HG03045 (cell line): ENCODE measurements around the gene IGF1R.
"Not testable (repeated sequence)": the region's sequence is repeated elsewhere in the genome, so short reads cannot be mapped to it uniquely, and the experiment has no call there.

Source experiments
- ATAC-seq: cut with Tn5 transposase; IDR thresholded peaks from one replicate; pipeline ENCODE4 v1.9.1; 2021; ENCODE audit warnings: mild to moderate bottlenecking, moderate library complexity; ENCODE audit not compliant: unreplicated experiment

The IGF1R gene

DNA sequence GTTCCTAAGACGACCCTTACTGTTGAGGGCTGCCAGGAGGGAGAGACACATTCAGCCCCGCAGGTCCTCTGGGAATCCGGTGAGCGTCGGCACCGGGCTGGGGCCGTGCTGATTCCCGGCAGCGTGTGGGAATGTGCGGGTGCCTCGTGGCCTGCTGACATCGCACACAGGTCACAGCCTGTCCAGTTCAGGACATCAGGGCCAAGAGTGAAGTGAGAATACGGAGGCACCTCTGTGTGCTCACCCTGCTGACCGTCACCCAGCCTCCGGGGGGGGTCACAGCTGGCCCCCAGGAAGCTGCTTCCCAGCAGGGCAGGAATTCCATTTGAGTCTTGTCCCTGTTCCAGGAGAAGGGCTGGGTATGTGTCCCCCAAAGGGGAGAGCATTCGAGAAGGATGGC lies 305.6 kb downstream of the IGF1R start:
- no peak for ATAC-seq

- no peak for ATAC-seq
Observed at GRCh38 chr15:98954411-98954810, 306.1 kb downstream of the IGF1R start.

- ATAC-seq = no peak
Observed at GRCh38 chr15:98955331-98955730, 307.0 kb downstream of the IGF1R start.

DNA sequence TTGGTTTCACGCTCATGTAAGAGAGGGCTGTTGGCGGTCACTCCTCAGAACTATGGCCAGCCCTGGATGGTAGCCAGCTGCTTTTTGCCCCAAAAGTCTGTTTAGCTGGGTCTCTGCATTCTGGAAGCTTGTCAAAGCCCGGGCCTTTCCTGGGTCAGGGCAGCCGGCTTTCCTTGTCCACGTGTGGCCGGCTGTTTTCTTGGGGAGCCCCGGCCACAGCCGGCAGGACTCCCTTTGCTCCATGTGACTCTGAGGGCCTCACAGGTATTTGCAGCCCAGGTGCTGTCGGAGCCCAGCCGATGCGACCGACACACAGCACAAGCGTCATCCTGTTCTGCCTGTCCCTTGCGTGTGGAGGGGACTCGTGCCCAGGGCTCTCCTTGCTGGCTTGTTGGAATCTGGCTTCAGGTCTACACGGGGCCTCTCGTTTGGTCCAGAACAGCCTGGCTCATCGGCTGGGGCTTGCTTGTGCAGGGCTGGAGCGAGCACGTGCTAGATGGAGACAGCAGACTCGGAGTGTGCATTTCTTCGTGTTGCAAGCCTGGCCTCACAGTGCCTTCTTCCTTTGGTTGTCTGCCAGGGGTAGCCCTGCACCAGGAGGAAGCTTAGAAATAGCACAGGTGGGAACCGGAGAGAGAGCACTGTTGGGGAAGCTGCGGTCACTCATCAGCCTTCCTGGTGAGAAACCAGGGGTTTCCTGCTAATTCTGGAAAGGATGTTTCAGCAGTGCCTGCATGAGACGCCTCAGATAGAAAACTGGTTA lies 307.8 kb downstream of the IGF1R start:
- no peak for ATAC-seq

GRCh38 chr15:98956796-98957553 lies 308.6 kb downstream of the IGF1R start:
- ATAC-seq = no peak

GRCh38 chr15:98957655-98958054 lies 309.3 kb downstream of the IGF1R start:
- ATAC-seq = no peak

DNA sequence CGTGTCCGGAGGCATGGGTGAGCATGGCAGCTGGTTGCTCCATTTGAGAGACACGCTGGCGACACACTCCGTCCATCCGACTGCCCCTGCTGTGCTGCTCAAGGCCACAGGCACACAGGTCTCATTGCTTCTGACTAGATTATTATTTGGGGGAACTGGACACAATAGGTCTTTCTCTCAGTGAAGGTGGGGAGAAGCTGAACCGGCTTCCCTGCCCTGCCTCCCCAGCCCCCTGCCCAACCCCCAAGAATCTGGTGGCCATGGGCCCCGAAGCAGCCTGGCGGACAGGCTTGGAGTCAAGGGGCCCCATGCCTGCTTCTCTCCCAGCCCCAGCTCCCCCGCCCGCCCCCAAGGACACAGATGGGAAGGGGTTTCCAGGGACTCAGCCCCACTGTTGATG lies 309.7 kb downstream of the IGF1R start:
- ATAC-seq = no peak

- no peak for ATAC-seq
Observed at GRCh38 chr15:98958918-98959639, 310.7 kb downstream of the IGF1R start.

DNA sequence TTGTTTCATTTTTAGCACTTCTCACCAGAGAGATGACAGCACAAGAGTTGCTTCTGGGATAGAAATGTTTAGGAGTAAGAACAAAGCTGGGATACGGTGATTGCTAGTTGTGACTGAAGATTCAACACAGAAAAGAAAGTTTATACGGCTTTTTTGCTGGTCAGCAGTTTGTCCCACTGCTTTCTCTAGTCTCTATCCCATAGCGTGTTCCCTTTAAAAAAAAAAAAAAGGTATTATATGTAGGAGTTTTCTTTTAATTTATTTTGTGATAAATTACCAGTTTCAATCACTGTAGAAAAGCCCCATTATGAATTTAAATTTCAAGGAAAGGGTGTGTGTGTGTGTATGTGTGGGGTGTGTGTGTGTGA lies 311.3 kb downstream of the IGF1R start:
- ATAC-seq = no peak

DNA sequence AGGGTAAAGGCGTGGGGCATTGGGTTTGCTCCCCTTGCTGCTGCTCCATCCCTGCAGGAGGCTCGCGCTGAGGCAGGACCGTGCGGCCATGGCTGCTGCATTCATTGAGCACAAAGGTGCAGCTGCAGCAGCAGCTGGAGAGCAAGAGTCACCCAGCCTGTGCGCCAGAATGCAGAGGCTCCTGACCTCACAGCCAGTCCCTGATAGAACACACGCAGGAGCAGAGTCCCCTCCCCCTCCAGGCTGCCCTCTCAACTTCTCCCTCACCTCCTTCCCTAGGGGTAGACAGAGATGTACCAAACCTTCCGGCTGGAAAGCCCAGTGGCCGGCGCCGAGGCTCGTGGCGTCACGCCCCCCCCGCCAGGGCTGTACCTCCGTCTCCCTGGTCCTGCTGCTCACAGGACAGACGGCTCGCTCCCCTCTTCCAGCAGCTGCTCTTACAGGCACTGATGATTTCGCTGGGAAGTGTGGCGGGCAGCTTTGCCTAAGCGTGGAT lies 312.3 kb downstream of the IGF1R start:
- ATAC-seq = no peak

DNA sequence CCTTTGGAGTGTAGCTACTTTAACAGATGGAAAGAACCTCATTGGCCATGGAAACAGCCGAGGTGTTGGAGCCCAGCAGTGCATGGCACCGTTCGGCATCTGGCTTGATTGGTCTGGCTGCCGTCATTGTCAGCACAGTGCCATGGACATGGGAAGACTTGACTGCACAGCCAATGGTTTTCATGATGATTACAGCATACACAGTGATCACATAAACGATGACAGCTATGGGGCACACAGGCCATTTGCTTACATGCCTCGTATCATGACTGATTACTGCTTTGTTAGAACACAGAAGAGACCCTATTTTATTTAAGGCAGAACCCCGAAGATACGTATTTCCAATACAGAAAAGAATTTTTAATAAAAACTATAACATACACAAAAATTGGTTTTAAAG lies 315.1 kb downstream of the IGF1R start:
- no peak for ATAC-seq

DNA sequence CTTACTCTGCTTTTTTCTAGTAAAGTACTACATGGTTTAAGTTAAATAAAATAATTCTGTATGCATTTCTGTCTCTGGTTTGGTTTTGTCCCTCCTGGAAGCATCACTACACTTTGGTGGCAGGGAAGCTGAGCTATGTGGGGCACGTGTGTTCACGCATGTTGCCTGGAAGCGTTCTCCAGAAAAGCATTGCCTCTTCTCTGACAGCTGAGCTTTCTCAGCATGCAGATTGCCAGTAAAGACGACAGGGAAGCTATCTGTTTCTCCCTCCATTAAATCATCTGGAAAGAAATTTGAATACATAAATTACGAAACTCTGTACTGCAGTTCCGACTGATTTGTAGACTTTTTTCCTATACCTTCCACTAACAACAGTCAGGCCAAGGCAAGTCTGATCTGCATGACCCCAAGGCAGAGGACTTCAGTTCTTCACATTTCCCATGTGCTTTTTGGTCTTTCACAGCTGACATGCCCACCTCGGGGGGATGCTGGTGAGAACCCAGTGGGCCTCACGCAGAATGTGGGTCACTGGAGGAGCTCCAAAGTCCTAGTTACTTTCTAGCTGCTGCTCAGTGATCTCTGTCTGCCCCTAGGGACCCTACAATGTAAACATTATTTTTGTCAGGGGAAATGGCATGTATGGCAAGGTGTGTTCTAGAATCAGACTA lies 316.3 kb downstream of the IGF1R start:
- no peak for ATAC-seq

DNA sequence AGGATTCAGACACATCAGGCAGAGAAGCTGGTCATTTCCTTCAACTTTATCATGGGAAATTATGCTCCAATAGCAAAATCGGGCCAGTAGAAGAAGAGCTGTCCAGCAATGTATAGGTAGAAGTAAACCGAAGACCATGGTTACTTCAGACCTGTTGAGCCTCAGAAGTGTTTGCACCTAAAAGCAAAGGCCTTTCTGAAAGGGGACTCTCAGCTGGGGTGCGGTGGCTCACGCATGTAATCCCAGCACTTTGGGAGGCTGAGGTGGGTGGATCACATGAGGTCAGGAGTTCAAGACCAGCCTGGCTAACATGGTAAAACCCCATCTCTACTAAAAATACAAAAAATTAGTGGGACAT lies 316.8 kb downstream of the IGF1R start:
- not testable (repeated sequence) for ATAC-seq

DNA sequence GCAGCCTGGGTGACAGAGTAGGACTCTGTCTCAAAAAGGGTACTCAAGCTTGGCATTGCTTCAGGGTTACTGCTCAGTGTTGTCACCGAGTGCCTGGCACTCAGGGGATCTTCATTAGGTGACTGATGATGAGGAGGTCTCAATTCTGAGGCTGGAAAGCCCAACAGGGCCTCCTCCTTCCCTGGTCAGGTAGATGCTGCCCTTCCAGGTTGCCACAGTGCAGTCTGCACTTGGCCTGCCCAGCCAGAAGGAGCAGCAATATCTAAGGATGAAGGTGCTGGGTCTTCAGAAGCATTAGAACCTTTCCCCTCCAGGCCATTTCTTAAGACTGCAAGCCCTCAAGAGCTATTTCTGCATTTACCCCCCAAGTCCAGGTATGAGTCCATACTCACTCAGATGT lies 317.3 kb downstream of the IGF1R start:
- ATAC-seq = no peak

DNA sequence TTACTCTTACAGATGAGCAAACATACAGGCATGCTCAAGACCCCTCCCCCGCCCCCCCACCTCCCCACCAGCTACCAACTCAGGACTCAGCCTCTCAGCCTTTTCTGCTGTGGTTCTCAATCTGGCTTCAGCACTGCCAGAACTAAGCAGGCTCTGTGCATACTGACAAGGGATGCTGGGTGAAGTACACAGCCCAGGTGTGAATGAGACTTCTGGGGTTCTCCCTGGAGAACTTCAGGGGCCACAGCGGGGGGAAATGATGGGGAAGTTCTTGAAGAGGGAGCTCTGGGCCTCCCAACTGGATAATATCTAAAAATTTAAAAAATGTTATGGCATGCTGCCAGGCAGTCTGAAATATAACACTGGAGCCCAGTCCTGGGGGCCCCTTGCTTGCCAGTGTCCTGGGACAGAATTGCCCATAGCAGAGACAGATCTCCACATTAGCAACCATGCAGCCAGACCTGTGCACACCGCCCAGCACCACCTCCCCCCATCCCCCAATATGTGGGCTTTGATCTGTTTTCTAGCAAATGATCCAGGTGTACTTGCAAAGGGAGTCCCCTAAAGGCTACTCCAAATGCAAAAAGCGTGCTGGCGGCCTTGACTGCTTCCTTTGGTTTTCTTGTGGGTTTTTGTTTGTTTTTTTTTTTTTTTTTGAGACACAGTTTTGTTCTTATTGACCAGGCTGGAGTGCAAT lies 317.9 kb downstream of the IGF1R start:
- ATAC-seq = no peak

DNA sequence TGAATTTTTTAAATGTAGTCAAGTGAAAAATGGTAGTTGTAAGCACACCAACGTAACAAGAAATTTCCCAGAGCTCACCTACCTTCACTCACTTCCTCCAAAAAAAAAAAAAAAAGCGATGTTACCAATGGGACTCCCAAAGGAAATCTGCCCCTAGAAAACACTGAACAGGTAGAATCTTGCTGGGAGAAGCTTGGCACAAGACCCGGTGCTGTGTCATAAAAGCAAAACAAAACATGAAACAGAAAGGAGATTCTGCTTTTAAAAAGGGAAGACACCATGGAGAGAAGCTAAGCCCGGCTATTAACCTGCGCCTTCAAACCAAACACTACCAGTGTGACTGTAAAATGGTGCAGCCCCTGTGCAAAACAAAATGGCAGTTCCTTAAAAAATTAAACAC lies 318.8 kb downstream of the IGF1R start:
- no peak for ATAC-seq

DNA sequence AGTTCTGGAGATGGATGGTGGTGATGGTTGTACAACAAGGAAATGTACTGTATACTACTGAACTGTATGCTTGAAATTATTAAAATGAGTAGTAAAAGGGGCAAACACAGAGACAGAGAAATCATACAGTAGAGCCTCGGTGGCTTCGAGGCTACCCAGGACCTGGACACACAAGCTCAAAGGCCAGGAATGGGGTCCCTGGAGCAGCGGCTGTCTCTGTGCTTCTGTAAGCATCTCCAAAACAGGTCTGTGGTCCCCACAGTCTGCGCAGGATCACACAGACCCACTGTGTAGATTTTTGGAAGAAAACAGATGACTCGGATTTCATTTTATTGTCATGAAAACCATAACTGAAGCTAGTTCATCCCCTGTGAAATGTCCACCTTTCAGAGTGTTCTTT lies 319.6 kb downstream of the IGF1R start:
- ATAC-seq = no peak

- ATAC-seq = no peak
Observed at GRCh38 chr15:98968576-98968975, 320.2 kb downstream of the IGF1R start.

- ATAC-seq = no peak
Observed at GRCh38 chr15:98969126-98969735, 320.9 kb downstream of the IGF1R start.

DNA sequence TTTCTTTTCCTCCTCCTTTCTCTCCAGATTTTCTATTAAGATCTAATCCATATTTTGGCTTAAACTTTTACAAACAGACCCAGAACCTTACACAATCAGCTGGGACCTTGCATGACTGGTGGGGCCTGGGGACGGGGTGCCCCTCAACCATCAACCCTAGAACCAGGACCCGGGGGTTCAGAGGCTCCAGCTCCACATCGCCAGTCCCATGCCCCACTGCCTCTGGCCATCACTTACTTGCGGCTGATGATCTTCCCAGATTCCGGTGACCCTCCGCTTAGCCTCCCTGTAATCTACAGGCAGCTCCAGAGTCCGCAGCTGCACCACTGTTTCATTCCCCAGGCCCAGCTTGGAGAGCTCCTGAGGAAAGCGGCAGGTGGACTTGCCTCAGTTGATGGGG lies 322.5 kb downstream of the IGF1R start:
- no peak for ATAC-seq
